Measurements from ENCODE around the gene PARD3B. TPM values are rescaled to one million over a fixed set of nuclear protein-coding genes. Genes with fewer than 3 reads are reported as not detected.

Gene PARD3B
- total RNA-seq, 1 donor from 2014 or later, result not detected

- Mint-ChIP-seq H3K4me3 (no peak overlapping the region), H3K9me3 (no peaks in the 10 kb centered on the region), H3K4me1 (no peaks in the 10 kb centered on the region), H3K27me3 (no peaks in the 10 kb centered on the region), H3K27ac (no peak overlapping the region), H3K36me3 (ENCODE audit: low read depth) (no peaks in the 10 kb centered on the region)
- CTCF ChIA-PET, result no interaction called here
- ATAC-seq (ENCODE audit: low read depth) (no peak), DNase-seq (no peak)
- POLR2A ChIA-PET, result no interaction called here
- intact Hi-C loops (cut with micrococcal nuclease), result no loop called here
- TF ChIP-seq, protein P1, sequence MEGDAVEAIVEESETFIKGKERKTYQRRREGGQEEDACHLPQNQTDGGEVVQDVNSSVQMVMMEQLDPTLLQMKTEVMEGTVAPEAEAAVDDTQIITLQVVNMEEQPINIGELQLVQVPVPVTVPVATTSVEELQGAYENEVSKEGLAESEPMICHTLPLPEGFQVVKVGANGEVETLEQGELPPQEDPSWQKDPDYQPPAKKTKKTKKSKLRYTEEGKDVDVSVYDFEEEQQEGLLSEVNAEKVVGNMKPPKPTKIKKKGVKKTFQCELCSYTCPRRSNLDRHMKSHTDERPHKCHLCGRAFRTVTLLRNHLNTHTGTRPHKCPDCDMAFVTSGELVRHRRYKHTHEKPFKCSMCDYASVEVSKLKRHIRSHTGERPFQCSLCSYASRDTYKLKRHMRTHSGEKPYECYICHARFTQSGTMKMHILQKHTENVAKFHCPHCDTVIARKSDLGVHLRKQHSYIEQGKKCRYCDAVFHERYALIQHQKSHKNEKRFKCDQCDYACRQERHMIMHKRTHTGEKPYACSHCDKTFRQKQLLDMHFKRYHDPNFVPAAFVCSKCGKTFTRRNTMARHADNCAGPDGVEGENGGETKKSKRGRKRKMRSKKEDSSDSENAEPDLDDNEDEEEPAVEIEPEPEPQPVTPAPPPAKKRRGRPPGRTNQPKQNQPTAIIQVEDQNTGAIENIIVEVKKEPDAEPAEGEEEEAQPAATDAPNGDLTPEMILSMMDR (IDR thresholded peaks at IDR 0.05), result no peak
These were observed 472.6 kb downstream of the PARD3B start for GRCh38 chr2:205017912-205018311.

DNA sequence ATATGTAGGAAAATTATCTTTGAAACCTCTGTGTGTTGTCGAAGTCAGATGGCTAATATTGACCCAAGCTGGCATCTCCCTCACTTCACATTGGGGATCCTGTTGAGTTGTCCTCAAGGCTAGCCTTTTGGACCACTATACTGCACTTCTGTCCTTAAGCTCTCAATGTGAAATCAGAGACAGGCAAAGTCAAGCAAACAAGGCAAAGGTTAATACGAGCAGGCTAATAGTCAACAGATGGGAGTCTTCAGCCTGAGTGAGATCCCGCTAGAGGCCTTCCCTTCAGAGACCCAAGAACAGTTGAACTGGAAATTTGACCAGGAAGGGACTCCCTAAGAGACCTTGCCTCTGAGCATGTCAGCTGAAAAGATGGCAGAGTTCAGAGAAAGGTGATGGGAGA lies 475.4 kb downstream of the PARD3B start:
- TF ChIP-seq, protein P1 (IDR thresholded peaks at IDR 0.05), result no peak
- H3K27me3 Mint-ChIP-seq, result no peaks in the 10 kb centered on the region
- H3K4me1 Mint-ChIP-seq, result no peaks in the 10 kb centered on the region
- no peaks in the 10 kb centered on the region for H3K36me3 Mint-ChIP-seq (ENCODE audit: low read depth)
- DNase-seq (no peak), ATAC-seq (ENCODE audit: low read depth) (no peak)
- CTCF ChIA-PET, result no interaction called here
- POLR2A ChIA-PET, result no interaction called here
- no peak overlapping the region for H3K27ac Mint-ChIP-seq
- intact Hi-C loops (cut with micrococcal nuclease), result no loop called here
- H3K9me3 Mint-ChIP-seq, result no peaks in the 10 kb centered on the region
- H3K4me3 Mint-ChIP-seq, result no peak overlapping the region

GRCh38 chr2:205022841-205023240 lies 477.6 kb downstream of the PARD3B start:
- no peak for ATAC-seq (ENCODE audit: low read depth)
- H3K4me3 Mint-ChIP-seq, result no peak overlapping the region
- no peak for DNase-seq
- no peaks in the 10 kb centered on the region for H3K9me3 Mint-ChIP-seq
- TF ChIP-seq, protein P1 (IDR thresholded peaks at IDR 0.05), result no peak
- ChIA-PET CTCF (no interaction called here), POLR2A (no interaction called here)
- no peaks in the 10 kb centered on the region for H3K36me3 Mint-ChIP-seq (ENCODE audit: low read depth)
- no peaks in the 10 kb centered on the region for H3K4me1 Mint-ChIP-seq
- no peaks in the 10 kb centered on the region for H3K27me3 Mint-ChIP-seq
- intact Hi-C loops (cut with micrococcal nuclease), result no loop called here
- no peak overlapping the region for H3K27ac Mint-ChIP-seq

DNA sequence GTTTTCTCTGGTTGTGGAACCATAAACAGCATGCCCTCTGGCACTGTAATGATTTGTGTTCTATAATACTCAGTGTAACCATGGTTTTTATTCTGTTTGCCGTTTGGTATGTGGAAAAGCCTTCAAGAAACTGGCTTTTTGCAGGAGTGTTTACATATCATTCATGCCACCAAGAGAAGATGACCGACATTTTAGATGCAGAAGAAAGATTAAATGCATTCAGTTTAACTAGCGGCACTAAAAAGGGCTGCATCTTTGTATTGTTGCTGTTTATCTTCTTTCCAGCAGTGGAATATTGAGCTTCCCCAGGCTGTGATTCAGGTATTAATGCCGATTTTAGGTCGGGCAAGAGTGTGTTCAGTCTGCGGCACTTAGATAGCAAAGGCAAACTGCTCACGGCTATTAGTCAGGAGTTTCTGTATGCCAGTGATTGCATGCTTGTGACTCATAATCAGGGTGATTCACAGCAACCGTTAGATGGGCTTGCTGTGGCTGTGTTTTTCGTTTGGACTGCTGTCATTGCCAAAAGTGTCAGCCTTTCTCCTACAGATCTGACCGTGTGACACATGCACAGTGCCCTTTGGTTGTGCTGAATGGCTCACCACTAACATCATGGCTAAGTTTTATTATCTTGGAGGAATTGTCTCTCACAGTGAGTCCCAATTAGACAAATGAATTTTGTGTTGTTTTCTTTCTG lies 479.7 kb downstream of the PARD3B start:
- CTCF ChIA-PET, result no interaction called here
- Mint-ChIP-seq H3K4me1 (no peaks in the 10 kb centered on the region), H3K27ac (no peak overlapping the region), H3K4me3 (no peak overlapping the region), H3K27me3 (no peaks in the 10 kb centered on the region), H3K36me3 (ENCODE audit: low read depth) (no peaks in the 10 kb centered on the region), H3K9me3 (no peaks in the 10 kb centered on the region)
- ATAC-seq (ENCODE audit: low read depth), result no peak
- TF ChIP-seq, protein P1 (IDR thresholded peaks at IDR 0.05), result no peak
- DNase-seq, result no peak
- intact Hi-C loops (cut with micrococcal nuclease), result no loop called here
- POLR2A ChIA-PET, result no interaction called here

DNA sequence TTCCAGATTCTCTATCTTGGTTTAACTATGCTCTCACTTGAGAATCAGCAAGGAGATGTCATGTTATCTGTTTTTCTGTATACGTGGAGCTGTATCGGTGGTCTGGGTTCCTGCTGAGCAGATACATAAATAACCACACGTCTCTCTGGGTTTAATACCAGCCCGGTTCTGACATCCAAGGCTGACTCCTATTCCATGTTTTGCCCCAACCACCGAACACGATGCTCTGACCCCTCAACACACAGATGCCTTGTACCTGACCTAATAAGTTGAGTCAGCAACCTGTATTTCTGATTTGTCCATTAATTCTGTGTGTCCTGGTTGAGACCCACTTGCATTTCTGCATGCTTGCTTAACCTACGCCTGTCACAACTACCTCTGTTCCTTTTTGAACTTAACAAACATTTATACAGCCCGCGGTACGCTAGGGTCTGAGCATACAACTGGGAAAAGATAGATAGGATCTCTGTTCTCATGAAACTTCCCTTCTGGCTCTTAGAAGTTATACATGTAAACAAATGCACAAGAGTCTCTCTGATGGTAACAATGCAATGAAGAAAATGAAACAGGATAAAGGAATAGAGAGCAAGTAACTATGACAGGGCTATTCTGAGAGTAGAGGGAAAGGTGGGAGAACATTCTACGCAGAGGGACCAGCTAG lies 480.4 kb downstream of the PARD3B start:
- ATAC-seq (ENCODE audit: low read depth) (no peak), DNase-seq (no peak)
- TF ChIP-seq, protein P1 (IDR thresholded peaks at IDR 0.05), result no peak
- no peaks in the 10 kb centered on the region for H3K27me3 Mint-ChIP-seq
- ChIA-PET POLR2A (no interaction called here), CTCF (no interaction called here)
- no peaks in the 10 kb centered on the region for H3K4me1 Mint-ChIP-seq
- no peaks in the 10 kb centered on the region for H3K36me3 Mint-ChIP-seq (ENCODE audit: low read depth)
- no peaks in the 10 kb centered on the region for H3K9me3 Mint-ChIP-seq
- intact Hi-C loops (cut with micrococcal nuclease), result no loop called here
- no peak overlapping the region for H3K27ac Mint-ChIP-seq
- no peak overlapping the region for H3K4me3 Mint-ChIP-seq

All from activated B cell treated with CpG ODN at 0.5 μM for 24 hours (primary cell).